Stimulated activated CD4-positive, alpha-beta T cell treated with anti-CD3 and anti-CD28 coated beads, Interleukin-4, amount 100 ng/mL, for 48 hours (primary cell): ENCODE data around the gene TANK.
A peak's percentile ranks its signal among the peaks of the same experiment; 100 is the strongest.
"Not testable (repeated sequence)": the region's sequence is repeated elsewhere in the genome, so short reads cannot be mapped to it uniquely, and the experiment has no call there.

Experiments
- DNase-seq, 2 donors: peaks; one replicate each; pipeline ENCODE4 v3.0.0-alpha.2; 2020; ENCODE audit warnings: low read depth in 2 of 2

Gene TANK, protein sequence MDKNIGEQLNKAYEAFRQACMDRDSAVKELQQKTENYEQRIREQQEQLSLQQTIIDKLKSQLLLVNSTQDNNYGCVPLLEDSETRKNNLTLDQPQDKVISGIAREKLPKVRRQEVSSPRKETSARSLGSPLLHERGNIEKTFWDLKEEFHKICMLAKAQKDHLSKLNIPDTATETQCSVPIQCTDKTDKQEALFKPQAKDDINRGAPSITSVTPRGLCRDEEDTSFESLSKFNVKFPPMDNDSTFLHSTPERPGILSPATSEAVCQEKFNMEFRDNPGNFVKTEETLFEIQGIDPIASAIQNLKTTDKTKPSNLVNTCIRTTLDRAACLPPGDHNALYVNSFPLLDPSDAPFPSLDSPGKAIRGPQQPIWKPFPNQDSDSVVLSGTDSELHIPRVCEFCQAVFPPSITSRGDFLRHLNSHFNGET

DNA sequence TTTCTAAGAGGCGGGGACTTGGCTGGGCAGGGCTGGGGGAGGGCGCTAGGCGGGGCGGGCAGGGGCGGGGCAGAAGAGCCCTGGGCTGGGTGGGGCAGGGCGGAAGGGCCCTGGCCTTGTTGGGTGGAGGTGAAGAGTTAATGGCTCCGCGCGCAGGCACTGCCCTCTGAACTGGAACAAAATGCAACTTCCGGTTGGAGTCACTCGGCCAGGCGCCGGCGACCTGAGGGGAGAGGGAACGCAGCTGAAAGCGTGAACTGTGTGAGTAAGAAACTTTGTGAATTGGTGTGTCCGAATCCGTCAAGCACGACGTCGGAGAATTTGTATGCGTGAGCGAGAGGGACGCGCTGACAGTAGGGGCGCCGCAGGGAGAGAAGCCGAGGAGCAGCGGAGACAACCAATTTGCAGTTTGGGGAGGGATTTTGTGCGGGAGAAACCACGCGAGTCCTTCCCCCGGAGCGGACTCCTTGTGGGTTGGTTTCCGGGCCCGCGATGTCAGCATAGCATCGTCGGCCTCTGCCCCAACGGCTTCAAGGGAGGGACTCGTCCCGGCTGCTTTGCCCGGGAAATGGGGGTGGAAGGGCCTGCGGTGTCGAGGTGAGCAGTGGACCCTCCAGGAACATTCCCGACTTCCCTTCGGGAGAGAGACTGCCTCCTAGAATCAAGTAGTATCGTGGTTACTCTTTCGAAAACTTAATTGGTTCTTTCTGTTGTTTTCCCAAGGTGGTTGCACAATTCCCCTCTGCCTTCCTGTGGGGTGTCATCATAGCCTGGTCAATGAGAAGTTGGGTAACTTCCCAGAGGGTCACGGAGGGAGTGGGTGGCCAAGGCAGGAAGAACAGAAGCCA is at the start of gene TANK:
TANK (plus strand) TSS at position 203 of the 848 bp plus-strand sequence. CDS start 19,235 bp downstream, outside the sequence.
- DNase-seq: peak; percentile 82 to 88

DNA sequence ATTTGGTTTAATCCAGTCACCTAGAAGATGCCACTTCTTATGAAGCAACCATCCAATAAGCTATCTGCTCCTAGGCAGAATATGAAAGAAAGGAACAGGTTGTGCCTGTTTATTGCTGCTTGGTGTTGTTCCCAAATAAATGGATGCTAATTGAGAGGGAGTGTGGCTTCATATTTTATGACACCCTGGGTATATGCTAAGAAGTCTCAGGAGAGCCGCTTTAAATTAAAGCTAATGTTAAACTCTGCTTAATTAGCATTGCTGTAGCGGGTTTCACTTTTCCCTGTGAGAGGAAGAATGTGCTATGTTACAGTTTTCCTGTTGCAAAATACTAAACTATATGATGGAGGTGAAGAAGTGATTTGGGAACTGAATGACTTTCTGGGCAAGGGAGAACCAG is 48.7 kb upstream of the TANK start:
- no peak for DNase-seq

DNA sequence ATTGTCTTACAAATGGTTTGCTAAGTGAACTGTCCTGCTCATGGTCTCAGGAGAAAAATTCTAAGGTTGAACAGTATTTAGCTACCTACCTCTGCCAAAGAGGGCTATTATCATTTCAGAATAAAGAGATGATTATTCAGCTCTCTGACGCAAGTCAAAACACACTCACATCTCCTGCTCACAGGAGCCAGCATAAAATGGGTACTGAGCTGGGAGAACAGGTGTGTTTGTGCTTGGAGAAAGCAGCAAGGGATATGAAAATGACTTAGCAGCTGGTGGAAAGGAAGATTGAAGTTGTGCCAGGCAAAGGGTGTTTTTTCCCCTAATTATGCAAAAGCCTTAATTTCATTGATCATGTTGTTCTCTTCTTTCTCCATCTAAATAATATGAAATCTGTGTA is 47.3 kb upstream of the TANK start:
- DNase-seq: no peak

DNA sequence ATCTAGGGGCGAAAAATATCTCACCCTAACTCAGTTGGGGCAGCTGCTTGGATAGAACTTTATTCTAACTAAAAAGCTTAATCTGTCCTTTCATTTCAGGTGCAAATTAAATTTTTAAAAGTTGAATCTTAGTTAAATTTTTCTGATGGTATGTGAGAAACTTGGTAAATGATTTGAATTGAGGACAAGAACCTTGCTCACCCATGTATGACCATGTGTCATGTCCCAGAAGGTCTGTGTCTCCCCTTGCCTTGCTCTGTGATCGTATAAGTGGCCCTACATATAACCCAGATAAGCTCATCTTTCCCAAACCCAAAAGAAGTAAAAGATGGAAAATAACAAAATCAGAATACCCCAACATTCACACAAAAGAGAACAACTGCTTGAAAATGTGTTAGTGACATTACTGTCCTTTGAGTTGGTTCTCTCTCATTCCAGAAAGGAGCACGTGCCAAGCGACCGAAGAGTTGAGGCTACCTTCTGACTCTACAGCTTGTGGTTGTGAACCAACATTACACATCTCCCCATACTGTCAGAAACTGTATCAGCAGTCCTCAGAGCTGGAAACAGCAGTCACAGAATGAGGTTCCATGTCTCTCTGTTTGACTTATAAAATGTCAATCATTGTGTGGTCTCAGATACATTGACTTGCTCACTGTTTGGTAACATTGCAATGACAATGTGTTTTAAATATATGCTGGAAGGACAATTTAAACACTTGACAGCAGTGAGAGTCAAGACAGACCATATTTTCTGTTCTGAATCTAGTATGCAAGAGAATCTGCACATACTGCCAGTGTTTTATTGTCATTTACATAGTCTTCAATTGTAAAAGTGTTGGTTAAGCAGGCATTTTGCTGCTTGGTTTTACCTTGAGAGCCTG is 46.3 kb upstream of the TANK start:
- no peak for DNase-seq

DNA sequence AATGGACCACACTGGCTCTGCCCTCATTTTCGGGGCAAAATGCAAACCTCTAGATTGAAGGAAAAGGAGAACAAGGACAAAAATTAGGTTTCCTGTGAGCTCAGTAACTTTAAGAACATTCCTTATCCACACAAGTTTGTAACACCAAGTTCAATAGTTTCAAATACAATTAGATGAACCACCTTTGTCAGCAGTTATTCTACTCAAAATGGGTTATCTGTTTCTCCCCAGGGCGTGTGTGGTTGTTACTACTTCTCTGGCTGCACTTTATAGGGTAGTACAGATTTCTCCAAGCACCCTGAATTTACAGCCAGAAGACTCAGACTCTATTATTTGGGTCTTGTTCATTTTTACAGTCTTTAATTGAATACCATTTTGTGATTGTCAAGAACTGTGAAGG is 45.0 kb upstream of the TANK start:
- no peak for DNase-seq

DNA sequence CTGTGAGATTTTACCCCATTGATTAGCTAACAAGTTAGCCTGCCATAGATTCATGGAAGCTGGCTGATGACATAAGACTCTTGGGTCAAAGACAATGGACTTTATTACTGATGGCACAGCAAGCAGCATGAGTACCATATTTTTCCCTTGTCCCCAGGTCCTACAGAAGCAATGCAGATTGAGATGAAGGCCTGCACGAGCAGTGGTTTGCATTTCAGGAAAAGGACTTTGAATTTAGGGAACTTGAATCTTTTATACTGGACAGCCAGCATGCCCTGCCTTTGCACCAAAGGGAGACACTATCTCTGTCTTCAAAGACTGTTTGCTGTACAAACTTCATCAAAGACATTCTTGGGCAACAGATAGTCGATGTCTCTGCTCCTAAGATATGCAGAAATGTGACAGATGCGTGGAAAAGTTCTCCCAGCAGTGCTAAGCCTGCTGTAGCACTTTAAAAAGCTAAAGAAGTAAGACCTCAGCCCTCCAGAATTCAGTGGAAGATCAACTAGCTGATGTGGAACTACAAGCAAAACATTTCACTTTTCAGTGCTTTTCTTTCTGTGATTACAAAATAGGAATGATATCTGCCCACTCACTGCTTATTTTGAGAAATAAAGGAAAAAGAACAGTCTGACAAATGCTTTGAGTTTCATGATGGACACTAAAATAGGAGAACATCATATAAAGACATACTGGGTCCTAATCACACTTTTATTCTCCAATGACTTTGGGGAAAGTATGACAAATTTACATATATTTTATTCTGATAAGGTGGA is 44.4 kb upstream of the TANK start:
- no peak for DNase-seq

DNA sequence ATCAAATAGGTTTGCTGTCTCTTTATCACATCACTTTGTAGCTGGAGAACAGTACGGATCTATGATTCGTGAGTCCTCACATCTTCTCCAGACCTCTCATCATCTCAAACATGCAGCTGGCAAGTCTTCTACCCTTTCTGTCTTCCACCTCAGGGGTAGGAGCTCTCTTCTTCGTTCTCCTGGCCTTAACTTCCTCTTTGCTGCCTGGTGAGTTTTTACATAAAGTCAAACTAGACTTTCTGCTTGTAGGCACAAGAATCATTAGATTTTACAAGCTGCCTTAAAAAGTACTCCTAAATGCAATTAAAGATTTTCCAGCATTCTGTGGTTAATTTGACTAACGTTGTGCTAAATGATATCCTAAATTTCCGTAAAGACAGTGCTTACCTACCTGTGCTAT is 43.7 kb upstream of the TANK start:
- no peak for DNase-seq

DNA sequence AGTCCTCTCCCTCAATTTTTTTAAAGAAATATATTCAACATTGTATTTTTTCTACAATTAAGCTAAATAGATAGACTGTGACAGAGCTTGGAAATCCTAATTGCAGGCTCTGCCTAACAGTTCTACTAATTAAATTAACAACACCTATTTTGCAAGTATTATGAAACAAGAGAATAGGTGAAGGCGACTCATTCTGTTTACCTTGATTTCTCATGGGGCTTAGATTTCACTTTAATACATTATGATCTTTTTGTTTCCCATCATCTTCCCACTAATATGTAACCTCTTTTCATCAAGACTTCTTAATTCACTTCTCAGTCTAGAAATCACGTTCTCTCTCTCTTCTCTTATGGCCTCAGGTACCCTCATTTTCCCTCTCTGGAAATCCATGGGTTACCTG is 42.7 kb upstream of the TANK start:
- DNase-seq: no peak

DNA sequence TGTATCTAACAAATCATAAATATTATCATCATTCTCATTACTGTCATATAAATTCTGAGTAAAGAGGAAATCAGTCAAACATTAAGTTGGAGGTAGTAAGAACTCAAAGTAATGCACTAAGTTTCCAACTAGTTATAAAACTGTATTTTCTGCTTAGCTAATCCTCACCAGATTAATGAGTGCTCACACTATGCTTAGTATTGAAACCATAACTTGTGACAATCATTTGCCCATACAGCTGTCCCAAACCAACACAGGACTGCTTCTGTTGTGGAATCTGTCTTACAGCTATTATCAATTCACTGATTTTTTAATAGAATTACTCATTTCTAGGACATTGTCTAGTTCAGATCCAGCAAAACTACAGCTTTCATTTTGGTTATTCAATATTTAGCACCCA is 41.5 kb upstream of the TANK start:
- no peak for DNase-seq

DNA sequence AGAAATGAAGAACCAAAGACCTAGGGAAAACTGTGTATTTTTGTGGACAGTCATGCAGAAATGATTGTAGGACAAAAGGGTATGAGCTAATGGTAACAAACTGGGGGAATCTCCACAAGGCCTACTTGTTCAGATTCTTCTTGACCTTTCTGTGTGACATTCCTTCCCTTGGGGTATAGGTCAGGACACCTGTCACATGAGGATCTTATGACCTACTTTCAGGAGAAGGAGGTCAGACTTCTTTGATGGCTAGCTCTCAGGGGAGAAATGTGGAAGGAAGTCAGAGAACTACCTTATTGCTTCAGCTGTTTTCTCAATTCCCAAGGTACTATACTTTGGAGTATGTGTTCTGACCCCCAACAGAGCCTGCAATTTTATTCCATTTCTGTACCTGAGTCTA is 40.7 kb upstream of the TANK start:
- DNase-seq: no peak

DNA sequence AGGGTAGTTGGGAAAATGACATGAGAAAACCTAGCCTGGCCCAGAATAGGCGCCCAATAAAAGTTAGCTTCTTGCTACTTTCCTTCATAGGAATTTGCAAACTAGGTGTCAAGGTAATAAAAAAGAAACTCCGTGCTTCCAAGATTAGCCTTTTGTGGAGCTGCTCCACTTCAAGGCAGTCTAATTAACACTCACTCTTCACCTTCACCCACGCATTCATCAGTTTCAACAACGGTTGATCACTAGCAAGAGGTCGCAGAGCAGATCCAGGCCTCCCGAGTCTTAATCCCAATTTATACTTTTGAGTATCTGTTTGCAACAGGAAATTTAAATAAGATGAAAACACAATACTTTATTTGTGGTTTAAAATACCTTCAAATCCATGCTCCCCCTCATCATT is 39.5 kb upstream of the TANK start:
- DNase-seq: no peak

DNA sequence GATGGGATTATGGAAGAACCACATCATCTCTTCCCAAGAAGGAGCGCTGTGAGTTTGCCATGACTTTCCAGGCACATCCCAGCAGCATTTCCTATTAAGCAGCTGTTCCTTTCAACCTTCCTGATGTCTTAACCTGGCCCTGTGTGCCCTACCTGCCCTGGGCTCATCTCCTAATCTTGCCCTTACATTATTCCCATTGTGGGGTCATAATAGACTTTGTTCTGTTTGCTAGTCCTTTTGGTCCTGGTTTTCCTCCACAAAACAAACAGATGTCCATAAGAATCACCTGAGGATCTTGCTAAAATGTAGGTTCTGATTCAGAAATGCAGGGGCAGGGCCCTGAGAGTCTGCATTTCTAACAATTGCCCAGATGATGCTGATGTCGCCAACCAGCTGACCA is 38.6 kb upstream of the TANK start:
- no peak for DNase-seq

DNA sequence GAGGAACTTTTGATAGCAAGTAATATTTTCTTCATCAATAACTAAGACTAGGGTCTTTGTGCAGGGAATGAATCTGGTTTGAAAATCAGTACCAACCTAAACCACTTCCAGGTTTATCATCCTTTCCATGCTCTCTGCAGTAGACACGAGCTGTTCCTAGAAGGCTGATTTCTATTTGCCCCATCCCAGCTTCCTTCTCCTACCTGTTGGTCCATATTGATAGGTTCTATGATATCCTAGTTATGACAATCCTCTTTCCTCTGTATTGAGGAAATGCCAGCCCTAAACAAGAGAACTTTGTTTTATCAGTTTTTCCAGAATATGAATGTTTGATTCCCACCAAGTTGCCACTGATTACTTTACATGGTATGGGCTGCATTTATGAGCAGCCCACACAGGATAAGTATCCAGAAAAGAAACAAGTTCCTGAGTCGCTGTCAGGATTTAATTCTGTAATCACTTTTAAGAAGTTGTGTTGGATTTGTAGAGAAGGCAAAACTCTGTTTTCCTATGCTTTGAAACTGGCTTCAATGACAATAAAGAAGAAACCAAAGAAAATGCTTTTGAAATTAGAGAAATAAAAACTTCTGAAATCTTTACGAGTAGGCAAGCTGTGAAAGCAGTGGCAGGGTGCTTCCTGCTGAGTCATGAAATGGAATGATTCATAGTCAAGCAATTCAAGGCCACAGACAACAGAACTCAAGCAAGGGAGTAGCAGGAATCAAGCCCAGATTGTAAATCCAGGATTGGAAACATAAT is 37.3 kb upstream of the TANK start:
- DNase-seq: no peak

DNA sequence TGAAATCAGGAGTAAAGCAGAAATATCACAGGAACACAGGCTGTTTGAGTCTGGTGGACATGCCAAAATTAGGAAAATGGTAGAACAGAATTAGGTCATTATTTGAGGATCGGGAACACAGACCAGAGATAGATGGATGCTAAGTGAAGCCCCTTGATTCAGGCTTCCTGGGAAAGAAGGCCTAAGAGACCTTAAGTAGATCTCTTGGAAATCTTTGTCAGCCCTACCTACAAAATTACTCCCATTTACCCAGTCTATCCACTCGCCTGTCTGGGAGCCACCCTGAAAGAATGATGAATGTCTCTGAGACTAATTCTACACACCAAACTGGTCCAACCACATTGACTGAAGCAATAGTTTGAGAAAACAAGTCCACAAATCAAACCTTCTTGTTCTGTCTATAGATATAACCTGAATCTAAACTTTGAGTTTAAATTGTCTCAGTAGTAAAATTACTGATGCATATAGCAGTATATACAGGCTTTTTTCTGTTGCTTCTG is 36.6 kb upstream of the TANK start:
- no peak for DNase-seq

DNA sequence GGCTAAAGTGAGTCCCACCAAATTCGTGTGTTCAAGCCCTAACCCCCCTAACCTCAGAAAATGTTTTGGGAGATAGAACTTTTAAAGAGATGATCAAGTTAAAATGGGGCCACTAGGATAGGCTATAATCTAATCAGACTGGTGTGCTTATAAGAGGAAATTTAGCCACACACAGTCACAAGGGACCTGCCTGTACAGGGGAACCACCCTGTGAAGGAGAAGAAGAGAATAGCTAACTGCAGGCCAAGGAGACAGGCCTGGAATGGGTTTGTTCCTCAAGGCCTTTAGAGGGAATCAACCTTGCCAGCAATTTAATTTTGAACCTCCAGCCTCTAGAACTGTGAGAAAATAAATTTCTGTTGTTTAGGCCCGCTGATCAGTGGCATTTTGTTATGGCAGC is 36.0 kb upstream of the TANK start:
- no peak for DNase-seq

DNA sequence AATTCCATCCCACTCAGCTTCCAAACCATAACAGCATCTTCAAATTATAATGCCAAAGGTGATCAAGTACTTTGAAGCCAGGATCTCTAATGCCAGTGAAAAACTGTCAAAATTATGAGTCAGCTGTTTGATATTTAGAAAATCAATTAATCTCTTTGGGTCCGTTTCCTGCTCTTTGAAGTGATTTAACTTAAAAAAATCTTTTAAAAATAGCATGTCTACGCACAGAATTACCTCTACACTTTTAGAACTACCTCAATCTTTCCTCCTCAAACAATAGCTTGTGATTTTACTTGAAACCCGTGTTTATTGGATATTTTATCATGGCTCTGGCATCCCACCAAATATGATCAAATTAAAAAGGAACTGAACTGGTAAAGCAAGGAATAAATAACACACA is 31.3 kb upstream of the TANK start:
- DNase-seq: no peak

DNA sequence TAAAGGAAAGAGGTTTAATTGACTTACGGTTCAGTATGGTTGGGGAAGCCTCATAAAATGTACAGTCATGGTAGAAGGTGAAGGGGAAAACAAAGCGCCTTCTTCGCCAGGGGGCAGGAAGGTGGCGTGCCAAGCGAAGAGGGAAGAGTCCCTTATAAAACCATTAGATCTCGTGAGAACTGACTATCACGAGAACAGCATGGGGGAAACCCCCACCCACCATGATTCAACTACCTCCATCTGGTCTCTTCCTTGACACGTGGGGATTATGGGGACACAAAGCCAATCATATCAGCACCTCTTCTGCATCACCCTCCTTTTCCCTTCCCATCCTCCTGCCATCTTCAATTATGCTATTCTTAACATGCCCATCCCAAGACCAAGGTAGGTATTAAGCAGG is 29.9 kb upstream of the TANK start:
- DNase-seq: no peak

DNA sequence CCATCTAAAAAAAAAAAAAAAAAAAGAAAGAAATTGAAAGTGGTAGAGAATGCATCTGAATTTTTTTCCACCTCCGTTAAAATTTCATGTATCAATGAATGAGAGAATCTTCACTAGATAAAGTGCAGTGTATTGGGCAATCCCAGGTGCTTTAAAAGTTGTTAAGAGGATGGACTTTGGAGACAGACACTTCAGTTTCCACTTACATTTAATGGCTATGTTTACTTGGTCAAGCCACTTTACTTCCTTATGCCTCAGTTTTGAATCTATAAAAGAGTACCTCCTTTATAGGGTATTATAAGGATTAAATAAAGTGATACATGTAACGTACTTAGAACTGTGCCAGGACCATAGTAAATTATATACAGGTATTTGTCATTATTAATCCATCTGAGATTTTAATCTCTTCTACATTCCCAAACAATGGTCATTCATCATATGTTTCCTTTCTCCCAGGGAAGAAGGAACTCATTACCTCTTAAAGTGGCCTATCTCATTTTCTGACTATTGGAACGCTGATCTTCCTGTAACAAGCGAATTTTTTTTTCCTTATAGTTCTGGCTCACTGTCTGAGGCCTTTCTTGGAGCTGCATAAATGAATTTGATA is 29.1 kb upstream of the TANK start:
- DNase-seq: no peak

DNA sequence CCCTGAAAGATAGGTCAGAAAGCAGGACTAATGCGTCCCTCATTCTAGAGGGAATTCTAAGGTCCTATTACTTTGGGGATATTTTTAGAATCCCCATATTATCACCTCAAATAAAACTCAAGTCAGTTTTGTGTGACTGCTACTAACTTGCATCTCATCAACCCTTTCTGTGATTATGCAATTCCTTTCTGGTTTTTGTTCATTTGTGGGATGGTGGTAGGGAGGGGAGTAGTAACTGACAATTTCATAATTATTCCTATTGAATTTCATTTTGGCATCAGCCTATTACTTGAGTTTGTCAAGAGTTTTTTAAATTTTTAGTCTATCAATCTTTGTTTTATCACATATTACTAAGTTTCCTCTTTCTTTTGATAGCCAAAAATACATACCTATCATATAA is 28.4 kb upstream of the TANK start:
- DNase-seq: no peak

DNA sequence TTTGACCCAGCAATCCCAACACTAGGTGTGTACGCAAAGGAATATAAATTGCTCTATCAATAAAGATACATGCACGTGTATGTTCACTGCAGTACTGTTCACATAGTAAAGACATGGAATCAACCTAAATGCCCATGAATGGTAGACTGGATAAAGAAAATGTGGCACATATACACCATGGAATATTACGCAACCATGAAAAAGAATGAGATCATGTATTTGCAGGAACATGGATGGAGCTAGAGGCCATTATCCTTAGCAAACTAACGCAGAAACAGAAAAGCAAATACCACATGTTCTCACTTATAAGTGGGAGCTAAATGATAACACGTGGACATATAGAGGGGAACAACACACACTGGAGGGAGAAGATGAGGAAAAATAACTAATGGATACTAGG is 27.8 kb upstream of the TANK start:
- not testable (repeated sequence) for DNase-seq
